GM08714 (cell line): ENCODE data around the gene MIPOL1.
"Not testable (repeated sequence)": the region's sequence is repeated elsewhere in the genome, so short reads cannot be mapped to it uniquely, and the experiment has no call there.

ENCODE experiments used
- H3K4me3 ChIP-seq: fragments of 200-500 bp; sonication (Bioruptor generic); 2 replicates; pipeline ENCODE4 v1.5.1; 2014; ENCODE audit warnings: mild to moderate bottlenecking, low read length, inconsistent platforms
- ZNF274 ChIP-seq: IDR thresholded peaks from 2 replicates; pipeline ENCODE4 v1.6.1; 2012; ENCODE audit warnings: mild to moderate bottlenecking, low read depth, low read length

The MIPOL1 gene, protein sequence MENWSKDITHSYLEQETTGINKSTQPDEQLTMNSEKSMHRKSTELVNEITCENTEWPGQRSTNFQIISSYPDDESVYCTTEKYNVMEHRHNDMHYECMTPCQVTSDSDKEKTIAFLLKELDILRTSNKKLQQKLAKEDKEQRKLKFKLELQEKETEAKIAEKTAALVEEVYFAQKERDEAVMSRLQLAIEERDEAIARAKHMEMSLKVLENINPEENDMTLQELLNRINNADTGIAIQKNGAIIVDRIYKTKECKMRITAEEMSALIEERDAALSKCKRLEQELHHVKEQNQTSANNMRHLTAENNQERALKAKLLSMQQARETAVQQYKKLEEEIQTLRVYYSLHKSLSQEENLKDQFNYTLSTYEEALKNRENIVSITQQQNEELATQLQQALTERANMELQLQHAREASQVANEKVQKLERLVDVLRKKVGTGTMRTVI

GRCh38 chr14:37197421-37198272, at the start of gene MIPOL1:
Gene MIPOL1, plus strand, starts transcription at chr14:37197937. Its CDS starts 49,952 bp downstream, at chr14:37247889.
- H3K4me3 ChIP-seq: peak within 1 kb of the TSS; percentile 29
- TF ChIP-seq ZNF274: no peak

- no peak overlapping the region for H3K4me3 ChIP-seq
- no peak for TF ChIP-seq ZNF274
Observed at GRCh38 chr14:37150414-37150813, 47.3 kb upstream of the MIPOL1 start.

- TF ChIP-seq ZNF274: no peak
- no peak overlapping the region for H3K4me3 ChIP-seq
Observed at GRCh38 chr14:37153005-37153404, 44.7 kb upstream of the MIPOL1 start.

DNA sequence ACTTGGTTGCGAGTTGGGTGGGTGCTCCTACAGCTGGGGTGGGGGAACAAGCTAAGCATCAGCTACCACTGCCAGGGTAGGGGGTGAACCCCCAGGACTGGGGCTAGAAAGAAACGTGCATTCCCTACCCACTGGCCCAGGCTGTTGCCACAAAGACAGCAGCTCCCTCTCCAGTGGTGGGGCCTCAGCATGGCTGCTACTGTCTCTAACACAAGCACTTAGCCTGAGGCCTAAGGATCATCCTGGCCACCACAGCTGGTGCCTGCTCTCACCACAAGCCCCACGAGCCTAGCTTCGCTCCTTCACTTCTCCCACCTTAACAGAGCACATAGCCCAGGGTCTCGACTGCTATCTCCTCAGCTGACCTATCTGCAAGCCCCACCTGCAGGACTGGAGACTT, 44.3 kb upstream of the MIPOL1 start:
- TF ChIP-seq ZNF274: no peak
- H3K4me3 ChIP-seq: no peak overlapping the region

GRCh38 chr14:37157987-37158386, 39.8 kb upstream of the MIPOL1 start:
- TF ChIP-seq ZNF274: no peak
- no peak overlapping the region for H3K4me3 ChIP-seq

DNA sequence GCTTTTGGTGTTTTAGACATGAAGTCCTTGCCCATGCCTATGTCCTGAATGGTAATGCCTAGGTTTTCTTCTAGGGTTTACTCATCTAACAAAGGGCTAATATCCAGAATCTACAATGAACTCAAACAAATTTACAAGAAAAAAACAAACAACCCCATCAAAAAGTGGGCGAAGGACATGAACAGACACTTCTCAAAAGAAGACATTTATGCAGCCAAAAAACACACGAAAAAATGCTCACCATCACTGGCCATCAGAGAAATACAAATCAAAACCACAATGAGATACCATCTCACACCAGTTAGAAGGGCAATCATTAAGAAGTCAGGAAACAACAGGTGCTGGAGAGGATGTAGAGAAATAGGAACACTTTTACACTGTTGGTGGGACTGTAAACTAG, 35.4 kb upstream of the MIPOL1 start:
- not testable (repeated sequence) for H3K4me3 ChIP-seq

DNA sequence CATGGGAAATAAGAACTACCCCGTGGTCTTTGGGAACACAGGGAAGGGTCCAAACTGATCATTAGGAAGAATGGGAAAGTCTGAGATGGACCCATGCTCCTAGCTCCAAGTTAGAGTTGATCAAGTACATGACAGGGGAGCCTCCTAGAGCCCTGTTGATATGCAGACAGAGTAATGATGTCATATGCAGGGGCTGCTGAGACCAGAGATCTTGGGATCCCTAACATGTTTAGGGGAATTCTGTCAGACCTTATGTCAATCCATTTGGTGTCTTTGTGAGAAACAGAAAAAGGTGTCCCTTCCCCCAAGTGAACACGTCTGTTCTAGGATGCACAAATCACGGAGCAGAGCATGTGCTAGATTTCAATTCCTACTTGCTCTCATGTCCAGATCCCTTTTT, 31.9 kb upstream of the MIPOL1 start:
- no peak for TF ChIP-seq ZNF274
- H3K4me3 ChIP-seq: no peak overlapping the region

DNA sequence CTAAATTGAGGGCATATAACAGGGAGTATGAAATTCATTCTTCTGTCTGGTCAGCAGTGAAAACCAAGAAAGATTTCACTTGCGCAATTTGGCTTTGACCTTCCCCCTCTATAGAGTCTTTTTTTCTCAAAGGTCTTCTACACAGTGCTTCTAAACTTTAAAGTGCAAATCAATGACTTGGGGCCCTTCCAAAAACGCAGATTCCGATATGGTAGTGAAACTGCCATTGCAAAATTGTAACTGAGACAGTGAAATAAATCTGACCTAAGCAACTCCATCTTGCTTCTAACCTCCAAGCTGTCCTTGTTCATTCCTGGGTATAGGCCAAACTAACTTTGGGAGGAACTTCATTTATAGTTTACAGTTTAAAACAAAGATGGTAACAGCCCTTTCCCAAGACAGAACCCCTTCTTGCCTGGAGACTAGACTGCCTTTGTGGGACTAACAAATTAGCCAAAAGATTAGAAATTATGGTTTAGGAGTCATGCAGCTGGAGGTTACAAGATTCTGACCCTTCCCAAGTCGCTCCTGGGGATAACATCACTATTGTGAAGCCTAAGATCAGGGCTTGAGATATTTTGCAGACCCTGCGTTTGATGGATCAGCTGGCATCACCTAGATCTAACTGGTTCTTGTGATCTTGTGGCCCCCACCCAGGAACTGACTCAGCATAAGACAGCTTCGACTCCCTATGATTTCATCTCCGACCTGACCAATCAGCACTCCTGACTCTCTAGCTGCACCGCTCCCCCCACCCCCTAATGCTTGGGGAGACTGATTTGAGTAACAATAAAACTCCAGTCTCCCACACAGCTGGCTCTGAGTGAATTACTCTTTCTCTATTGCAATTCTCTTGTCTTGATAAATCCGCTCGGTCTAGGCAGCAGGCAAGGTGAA, 30.3 kb upstream of the MIPOL1 start:
- no peak overlapping the region for H3K4me3 ChIP-seq
- no peak for TF ChIP-seq ZNF274

GRCh38 chr14:37168721-37169120, 29.0 kb upstream of the MIPOL1 start:
- no peak for TF ChIP-seq ZNF274
- no peak overlapping the region for H3K4me3 ChIP-seq

- TF ChIP-seq ZNF274: no peak
- no peak overlapping the region for H3K4me3 ChIP-seq
Observed at GRCh38 chr14:37170237-37170636, 27.5 kb upstream of the MIPOL1 start.

GRCh38 chr14:37170993-37171392, 26.7 kb upstream of the MIPOL1 start:
- no peak overlapping the region for H3K4me3 ChIP-seq
- no peak for TF ChIP-seq ZNF274

- H3K4me3 ChIP-seq: no peak overlapping the region; the same call in 1 of the 2 replicates
- no peak for TF ChIP-seq ZNF274
Observed at GRCh38 chr14:37171678-37172023, 26.1 kb upstream of the MIPOL1 start.

DNA sequence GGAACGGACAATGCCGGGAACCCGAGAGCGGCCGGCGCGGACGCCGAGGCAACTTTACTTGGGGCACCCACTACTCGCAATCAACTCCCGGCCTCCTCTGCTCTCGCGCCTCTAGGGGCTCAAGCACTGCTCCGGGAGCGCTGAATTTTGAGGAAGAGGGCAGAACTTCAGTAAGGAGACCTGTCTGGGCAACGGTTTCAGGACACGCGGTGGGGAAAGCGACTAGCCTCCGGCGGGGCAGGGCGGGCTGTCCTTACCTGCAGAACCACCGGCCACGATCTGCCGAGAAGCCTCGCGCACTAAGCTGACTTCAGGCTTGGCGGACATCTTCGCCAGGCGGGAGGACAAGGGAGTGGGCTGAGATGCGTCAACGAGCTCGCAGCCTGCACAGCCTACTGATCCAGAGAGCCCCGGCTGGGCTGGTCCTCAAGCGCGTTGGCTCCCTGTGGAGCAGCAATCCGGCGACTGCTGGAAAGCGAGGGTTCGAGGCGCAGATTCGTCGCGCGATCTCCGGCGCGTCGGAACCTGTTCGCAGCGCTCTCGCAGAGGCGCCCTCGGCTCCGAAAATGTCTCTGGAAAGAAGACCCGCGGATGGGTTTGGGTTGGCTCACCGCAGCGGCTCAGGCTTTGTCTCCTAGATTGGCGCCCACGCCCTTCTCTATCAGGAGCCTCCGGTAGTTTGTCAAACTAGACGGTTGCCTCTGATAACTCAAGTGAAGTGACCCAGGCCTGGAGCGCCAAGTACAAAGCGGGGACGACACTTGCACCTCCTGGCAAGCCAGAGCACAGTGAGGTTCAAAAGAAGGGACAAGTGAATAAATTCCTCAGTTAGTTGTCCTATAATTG, 25.5 kb upstream of the MIPOL1 start, which contains the start of gene SLC25A21:
Gene SLC25A21 (minus strand): TSS at position 583 of the 846 bp plus-strand sequence.
- TF ChIP-seq ZNF274: no peak
- peak within 1 kb of the TSS; percentile 23 for H3K4me3 ChIP-seq
